ENCODE results near the gene DDIT4L. TPM values are rescaled to one million over a fixed set of nuclear protein-coding genes. Genes with fewer than 3 reads are reported as not detected.

Gene DDIT4L
- polyA plus RNA-seq, 1 donor from 2014 or later, result not detected

DNA sequence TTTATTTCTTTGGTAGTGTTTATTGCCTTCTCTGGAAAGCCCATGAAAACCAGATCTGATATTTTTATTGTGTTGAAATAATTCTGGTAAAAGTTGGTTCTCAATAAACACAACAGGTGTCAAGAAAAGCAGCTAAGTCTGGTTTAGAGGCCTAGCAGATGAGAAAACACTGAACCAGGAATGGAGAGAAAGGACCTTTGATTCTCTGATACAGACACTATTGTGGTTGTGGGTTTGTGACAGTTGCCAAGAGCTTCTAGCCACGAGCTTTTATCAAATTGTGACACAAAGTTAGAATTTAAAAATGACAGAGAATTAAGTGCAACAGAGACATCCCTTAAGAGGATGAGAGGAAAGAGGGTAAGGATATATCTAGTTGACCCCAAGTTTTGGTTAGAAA, 42.6 kb downstream of the DDIT4L start:
- Histone ChIP-seq H3K9ac (ENCODE audit: low read length) (no peak overlapping the region), H3K36me3 (ENCODE audit: insufficient read depth, low read length) (no peaks in the 10 kb centered on the region), H3K9me2 (ENCODE audit: insufficient read depth, low read length) (no peaks in the 10 kb centered on the region)

GRCh38 chr4:100147198-100147597, 43.1 kb downstream of the DDIT4L start:
- Histone ChIP-seq H4K20me1 (ENCODE audit: insufficient read depth) (no peaks in the 10 kb centered on the region), H3K27ac (ENCODE audit: low read length) (no peak overlapping the region), H2AFZ (ENCODE audit: low read depth, low read length) (no peak overlapping the region), H3K9me2 (ENCODE audit: insufficient read depth, low read length) (no peaks in the 10 kb centered on the region), H3K36me3 (ENCODE audit: insufficient read depth, low read length) (no peaks in the 10 kb centered on the region), H3K9ac (ENCODE audit: low read length) (no peak overlapping the region), H3K4me2 (ENCODE audit: low read length) (no peak overlapping the region), H3F3A (ENCODE audit: insufficient read depth, low read length, poor library complexity, severe bottlenecking) (no peaks in the 10 kb centered on the region), H3K79me2 (replicated peaks; ENCODE audit: insufficient read depth, low read length) (no peaks in the 10 kb centered on the region), H3K4me3 (ENCODE audit: low read length) (no peak overlapping the region), H3K9me3 (ENCODE audit: low read length) (no peaks in the 10 kb centered on the region), H3K27me3 (ENCODE audit: insufficient read depth, low read depth, low read length) (no peaks in the 10 kb centered on the region)
- no peak for TF ChIP-seq EZH2 (IDR thresholded peaks at IDR 0.05; ENCODE audit: borderline replicate concordance, insufficient read depth, low read length, poor library complexity, severe bottlenecking)
- TF ChIP-seq, protein P1, sequence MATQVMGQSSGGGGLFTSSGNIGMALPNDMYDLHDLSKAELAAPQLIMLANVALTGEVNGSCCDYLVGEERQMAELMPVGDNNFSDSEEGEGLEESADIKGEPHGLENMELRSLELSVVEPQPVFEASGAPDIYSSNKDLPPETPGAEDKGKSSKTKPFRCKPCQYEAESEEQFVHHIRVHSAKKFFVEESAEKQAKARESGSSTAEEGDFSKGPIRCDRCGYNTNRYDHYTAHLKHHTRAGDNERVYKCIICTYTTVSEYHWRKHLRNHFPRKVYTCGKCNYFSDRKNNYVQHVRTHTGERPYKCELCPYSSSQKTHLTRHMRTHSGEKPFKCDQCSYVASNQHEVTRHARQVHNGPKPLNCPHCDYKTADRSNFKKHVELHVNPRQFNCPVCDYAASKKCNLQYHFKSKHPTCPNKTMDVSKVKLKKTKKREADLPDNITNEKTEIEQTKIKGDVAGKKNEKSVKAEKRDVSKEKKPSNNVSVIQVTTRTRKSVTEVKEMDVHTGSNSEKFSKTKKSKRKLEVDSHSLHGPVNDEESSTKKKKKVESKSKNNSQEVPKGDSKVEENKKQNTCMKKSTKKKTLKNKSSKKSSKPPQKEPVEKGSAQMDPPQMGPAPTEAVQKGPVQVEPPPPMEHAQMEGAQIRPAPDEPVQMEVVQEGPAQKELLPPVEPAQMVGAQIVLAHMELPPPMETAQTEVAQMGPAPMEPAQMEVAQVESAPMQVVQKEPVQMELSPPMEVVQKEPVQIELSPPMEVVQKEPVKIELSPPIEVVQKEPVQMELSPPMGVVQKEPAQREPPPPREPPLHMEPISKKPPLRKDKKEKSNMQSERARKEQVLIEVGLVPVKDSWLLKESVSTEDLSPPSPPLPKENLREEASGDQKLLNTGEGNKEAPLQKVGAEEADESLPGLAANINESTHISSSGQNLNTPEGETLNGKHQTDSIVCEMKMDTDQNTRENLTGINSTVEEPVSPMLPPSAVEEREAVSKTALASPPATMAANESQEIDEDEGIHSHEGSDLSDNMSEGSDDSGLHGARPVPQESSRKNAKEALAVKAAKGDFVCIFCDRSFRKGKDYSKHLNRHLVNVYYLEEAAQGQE (IDR thresholded peaks at IDR 0.05; ENCODE audit: borderline replicate concordance), result no peak

More for the DNA sequence above, 42.6 kb downstream of the DDIT4L start:
- H3F3A ChIP-seq (ENCODE audit: insufficient read depth, low read length, poor library complexity, severe bottlenecking), result no peaks in the 10 kb centered on the region
- no peaks in the 10 kb centered on the region for H3K27me3 ChIP-seq (ENCODE audit: insufficient read depth, low read depth, low read length)
- H3K4me2 ChIP-seq (ENCODE audit: low read length), result no peak overlapping the region
- TF ChIP-seq EZH2 (IDR thresholded peaks at IDR 0.05; ENCODE audit: borderline replicate concordance, insufficient read depth, low read length, poor library complexity, severe bottlenecking) (no peak), MXI1 (conservative IDR thresholded peaks at IDR 0.05; ENCODE audit: poor library complexity, severe bottlenecking) (no peak), EP300 (conservative IDR thresholded peaks at IDR 0.05; ENCODE audit: poor library complexity, severe bottlenecking) (no peak), CTCF (IDR thresholded peaks at IDR 0.05; ENCODE audit: poor library complexity, severe bottlenecking) (no peak)
- TF ChIP-seq, protein P1 (IDR thresholded peaks at IDR 0.05; ENCODE audit: borderline replicate concordance), result no peak
- no peaks in the 10 kb centered on the region for H4K20me1 ChIP-seq (ENCODE audit: insufficient read depth)
- H3K4me3 ChIP-seq (ENCODE audit: low read length), result no peak overlapping the region
- H3K9me3 ChIP-seq (ENCODE audit: low read length), result no peaks in the 10 kb centered on the region
- H3K27ac ChIP-seq (ENCODE audit: low read length), result no peak overlapping the region
- H3K79me2 ChIP-seq (replicated peaks; ENCODE audit: insufficient read depth, low read length), result no peaks in the 10 kb centered on the region
- H2AFZ ChIP-seq (ENCODE audit: low read depth, low read length), result no peak overlapping the region

Measured in neural cell (in vitro differentiated cells).